GM21619 (cell line): ENCODE data around the gene ATXN3L.
"Not testable (repeated sequence)": the region's sequence is repeated elsewhere in the genome, so short reads cannot be mapped to it uniquely, and the experiment has no call there.

Experiments used
- ATAC-seq: cut with Tn5 transposase; IDR thresholded peaks from one replicate; pipeline ENCODE4 v1.9.1; 2021; ENCODE audit not compliant: unreplicated experiment

The ATXN3L gene

DNA sequence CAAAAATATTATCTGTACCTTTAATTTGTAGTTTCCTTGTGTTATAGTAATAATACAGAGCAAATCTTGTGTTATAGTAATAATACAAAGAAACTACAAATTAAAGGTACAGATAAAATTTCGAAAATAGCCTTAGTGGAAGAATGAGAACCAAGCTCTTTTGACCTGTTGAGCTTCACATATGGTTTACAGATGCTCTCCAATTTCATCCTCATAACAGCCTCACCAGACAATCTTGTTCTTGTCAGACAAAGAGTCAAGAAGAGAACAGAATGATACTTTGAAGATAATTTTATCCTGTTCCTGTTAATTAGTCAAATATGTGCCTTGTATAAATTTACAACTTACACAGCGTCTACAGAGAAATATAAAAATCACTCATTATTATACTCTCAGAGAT is 12.8 kb downstream of the ATXN3L start:
- no peak for ATAC-seq

DNA sequence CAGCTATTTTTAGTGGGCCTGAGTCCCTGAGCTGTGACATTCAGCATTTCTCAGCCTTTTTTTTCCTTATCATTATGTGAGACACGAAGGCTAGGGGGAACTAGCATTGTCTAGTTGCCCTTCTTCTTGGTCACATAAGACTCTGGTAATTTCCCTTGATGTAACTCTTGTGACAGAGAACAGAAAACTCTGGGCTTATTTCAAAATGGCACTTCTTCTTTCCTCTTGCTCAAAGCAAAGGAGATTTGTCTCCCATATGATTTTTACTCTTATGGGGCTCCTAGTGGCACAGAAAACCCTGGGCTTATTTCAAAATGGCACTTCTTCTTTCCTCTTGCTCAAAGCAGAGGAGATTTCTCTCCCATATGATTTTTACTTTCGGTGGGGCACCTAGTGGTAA is 14.7 kb downstream of the ATXN3L start:
- ATAC-seq: no peak

- no peak for ATAC-seq
These were observed 15.8 kb downstream of the ATXN3L start for GRCh38 chrX:13304052-13304451.

GRCh38 chrX:13303248-13303647 is 16.6 kb downstream of the ATXN3L start:
- ATAC-seq: not testable (repeated sequence)

- ATAC-seq: no peak
These were observed 21.0 kb downstream of the ATXN3L start for GRCh38 chrX:13298836-13299235.

DNA sequence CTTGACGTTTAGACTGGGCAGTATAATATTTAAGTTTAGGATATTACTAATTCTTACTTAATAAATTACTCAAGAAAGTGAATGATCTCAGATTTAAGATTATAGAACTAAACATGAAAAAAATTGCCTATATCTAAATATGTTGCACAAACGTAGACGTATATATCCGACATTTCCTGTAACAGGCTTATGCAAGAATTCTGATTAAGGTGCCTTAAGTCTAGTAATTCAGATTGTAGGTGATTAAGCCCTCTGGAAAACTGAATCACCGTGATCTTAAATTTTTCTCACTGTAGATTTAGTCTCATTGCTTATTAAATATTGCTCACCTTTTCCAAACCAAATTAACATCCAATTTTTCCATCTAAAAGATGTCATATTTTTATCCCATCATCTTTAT is 24.0 kb downstream of the ATXN3L start:
- ATAC-seq: no peak

- ATAC-seq: no peak
These were observed 26.2 kb downstream of the ATXN3L start for GRCh38 chrX:13293700-13294099.

GRCh38 chrX:13290891-13291614 is 28.8 kb downstream of the ATXN3L start:
- ATAC-seq: no peak

- ATAC-seq: no peak
These were observed 31.2 kb downstream of the ATXN3L start for GRCh38 chrX:13288671-13289070.

DNA sequence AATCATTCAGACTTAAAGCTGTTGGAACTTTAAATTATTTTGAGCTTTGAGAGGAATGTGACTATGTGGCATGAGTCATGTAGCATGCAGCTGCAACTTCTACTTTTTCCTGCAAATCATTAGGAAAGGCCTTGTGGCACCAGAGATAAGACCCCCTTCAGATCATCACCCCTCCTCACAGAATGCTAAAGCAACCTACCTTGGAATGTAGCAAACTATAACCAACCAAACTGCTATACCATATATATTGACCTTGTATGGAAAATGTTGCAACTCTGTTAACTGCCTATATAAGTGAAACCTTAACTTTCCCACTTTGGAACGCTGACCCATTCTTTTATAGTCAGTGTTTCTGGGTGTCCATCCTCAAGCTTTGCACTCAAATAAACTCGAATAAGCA is 32.0 kb downstream of the ATXN3L start:
- ATAC-seq: no peak

DNA sequence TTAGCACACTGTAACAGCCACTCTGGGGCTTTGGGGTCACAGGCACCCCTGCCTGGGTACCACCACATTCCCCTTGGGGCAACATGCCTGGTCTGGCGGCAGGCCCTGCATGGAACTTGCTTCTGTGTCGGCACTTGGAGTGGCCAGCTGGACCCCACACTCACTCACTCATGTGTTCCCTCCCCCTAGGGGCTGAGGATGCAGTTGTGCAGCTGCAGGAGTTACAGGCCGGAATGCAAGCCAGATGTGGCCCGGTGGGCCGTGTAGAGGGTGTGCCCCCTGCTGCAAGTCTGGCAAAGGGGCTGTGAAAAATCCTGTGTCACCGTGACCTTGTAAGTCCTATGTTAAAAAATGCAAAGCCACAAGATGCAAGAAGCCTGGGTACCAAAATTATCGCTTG is 34.2 kb downstream of the ATXN3L start:
- ATAC-seq: no peak

DNA sequence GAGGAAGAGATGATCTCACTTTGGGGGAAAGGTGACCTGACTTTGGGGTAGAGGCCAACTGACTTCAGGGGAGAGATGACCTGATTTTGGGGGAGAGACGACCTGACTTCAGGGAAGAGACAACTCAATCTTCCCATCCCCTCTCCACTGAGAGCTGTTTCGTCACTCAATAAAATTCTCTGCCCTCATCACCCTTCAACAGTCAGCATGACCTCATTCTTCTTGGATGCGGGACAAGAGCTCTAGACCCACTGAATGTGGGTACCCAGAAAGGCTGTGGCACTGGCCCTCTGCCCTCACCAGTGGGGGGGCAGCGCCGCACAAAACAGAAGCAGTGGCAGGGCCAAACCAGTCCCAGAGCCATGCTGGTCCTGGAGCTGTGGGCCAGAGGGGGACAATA is 34.6 kb downstream of the ATXN3L start:
- no peak for ATAC-seq

GRCh38 chrX:13284570-13284969 is 35.3 kb downstream of the ATXN3L start:
- ATAC-seq: no peak

- ATAC-seq: no peak
These were observed 35.8 kb downstream of the ATXN3L start for GRCh38 chrX:13283950-13284546.

DNA sequence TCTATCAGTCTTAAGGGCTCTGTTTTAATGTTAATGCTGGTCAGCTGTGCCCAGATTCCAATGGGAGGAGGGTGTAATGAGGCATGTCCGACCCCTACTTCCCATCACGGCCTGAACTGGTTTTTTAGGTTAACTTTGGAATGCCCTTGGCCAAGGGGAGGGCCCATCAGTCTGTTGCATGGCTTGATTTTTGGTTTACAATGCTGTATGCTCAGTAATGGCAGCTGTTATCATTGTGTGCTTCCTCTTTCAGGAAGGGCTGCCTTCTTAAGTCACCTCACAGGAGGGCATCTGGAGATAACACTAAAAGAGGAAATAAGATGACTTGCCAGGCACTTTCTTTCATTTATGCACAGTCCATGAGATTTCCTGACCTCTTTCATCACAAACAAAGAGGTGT is 36.3 kb downstream of the ATXN3L start:
- no peak for ATAC-seq

DNA sequence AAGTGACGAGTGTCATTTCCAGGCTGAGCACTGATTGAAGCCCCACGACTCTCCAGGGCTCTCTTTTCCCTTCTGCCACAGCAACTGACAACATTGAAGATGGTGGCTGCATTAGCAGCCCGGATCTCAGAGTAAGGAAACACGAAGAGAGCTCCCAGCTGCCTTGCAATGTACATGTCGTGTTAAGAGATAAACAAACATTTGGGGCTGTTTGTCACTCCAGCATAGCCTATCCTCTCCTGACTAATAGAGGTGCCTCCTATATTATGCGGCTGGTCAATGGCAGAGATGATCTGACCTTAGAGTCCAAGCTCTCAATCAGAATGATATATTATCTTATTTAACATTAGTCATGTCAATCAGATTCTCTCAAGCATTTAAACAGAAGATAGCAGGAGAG is 38.6 kb downstream of the ATXN3L start:
- no peak for ATAC-seq

DNA sequence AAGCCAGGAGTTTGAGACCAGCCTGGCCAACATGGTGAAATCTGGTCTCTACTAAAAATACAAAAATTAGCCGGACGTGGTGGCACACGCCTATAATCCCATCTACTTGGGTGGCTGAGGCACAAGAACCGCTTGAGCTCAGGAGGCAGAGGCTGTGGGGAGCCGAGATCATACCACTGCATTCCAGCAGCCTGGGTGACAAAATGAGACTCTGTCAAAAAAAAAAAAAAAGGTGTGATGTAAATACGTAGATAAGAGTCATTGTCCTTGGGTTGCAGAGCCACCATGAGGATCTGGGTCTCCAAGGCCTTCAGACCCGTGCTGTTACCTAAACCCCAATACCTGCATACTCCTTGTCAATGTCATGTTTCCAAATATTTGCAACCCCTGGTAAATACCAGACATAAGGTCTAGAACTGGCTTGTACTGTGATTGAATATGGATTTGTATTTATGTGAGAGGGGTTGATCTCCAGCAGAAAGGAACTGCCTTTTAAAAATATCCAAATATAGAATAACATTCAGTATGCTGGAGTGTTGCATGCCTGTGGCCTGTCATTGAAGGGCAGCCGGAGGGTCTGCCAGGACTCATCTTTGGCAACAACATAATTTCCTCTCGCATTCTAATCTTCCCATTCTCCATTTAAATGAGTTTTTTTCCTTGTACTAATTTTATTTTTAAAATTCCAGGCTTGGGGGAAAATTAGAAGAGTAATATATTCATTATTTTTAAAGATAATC is 40.4 kb downstream of the ATXN3L start:
- ATAC-seq: no peak

DNA sequence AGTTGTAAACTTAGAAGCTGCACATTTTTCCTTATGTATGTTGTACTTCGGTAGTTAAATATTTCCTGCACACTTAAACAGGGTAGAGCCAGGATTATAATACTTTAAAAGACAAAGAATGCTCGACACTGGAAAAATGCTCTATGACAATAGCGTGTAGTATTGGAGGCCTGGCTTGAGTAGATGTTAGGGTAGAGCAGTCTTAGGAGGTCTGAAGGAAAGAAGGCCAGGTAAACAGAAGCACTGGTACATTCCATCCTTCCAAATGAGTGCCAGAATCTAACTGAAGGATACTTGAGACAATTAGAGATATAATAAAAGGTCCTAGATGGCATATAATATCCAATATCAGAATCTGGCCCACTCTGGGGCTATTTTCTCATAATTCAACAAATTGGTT is 42.3 kb downstream of the ATXN3L start:
- no peak for ATAC-seq

GRCh38 chrX:13276991-13277390 is 42.9 kb downstream of the ATXN3L start:
- ATAC-seq: no peak

GRCh38 chrX:13275031-13275430 is 44.8 kb downstream of the ATXN3L start:
- no peak for ATAC-seq

GRCh38 chrX:13272426-13272825 is 47.4 kb downstream of the ATXN3L start:
- no peak for ATAC-seq

DNA sequence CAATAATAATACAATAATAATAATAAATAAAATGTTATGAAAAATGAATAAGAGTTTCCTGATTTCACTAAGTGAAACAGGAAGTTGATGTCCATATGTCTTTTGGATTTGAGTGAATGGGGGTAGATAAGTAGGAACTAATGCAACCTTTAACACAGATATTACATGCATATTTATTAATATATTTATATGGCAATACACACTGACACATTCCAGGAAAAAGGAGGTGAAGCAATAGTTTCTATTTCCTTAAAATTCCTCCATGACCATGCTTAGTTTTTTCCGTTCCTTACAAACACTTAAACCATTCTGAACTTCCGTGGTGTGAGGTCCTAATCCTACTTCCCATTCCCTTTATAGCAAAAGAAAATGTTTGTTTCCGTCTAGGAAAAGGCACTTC is 48.3 kb downstream of the ATXN3L start:
- ATAC-seq: no peak
